Measurements from ENCODE around the gene ZFPM1.

DNA sequence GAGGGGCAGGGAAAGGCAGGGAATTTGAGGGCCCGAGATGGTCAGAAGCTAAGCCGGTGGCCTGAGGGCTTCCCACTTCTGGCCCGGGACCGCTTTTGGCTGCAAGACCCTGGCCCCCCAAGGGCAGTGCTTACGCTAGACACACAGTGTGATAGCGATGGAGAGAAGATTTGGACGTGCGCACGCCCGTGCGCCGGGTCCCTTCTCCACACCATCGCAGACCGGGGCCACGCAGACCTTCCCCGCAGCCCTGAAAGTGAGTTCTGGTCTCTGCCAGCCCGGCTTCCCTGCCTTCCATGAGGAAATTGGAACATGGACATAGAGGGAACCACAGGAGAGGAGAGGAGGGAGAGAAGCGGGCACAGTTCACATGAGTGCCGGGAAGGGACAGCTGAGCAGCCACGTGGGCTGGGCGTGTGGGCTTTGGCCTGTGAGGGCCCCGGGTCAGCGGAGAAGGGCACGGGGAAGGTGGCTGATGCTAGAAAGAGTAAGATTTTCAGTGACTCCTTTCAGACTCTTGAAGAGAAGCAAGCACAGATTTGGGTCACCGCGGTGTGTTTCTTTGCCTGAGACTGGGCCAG is 23.8 kb downstream of the ZFPM1 start:
- no peak for TF ChIP-seq EZH2 (IDR thresholded peaks at IDR 0.05)
- TF ChIP-seq FOXP2 (optimal IDR thresholded peaks at IDR 0.05; ENCODE audit: control extremely low read depth, extremely low read length, insufficient read depth): no peak
